ENCODE measurements around the gene LRP1.

Gene LRP1

GRCh38 chr12:57173683-57174082 is 45.4 kb downstream of the LRP1 start:
- no peak for FAIRE-seq
- TF ChIP-seq POLR2A (IDR thresholded peaks at IDR 0.05; ENCODE audit: low read depth, low read length) (no peak), POLR2AphosphoS5 (IDR thresholded peaks at IDR 0.05; ENCODE audit: low read depth, low read length) (no peak), TAF1 (IDR thresholded peaks at IDR 0.05; ENCODE audit: borderline replicate concordance, low read depth, low read length) (no peak)
- no peak for DNase-seq (ENCODE audit: insufficient read length)

DNA sequence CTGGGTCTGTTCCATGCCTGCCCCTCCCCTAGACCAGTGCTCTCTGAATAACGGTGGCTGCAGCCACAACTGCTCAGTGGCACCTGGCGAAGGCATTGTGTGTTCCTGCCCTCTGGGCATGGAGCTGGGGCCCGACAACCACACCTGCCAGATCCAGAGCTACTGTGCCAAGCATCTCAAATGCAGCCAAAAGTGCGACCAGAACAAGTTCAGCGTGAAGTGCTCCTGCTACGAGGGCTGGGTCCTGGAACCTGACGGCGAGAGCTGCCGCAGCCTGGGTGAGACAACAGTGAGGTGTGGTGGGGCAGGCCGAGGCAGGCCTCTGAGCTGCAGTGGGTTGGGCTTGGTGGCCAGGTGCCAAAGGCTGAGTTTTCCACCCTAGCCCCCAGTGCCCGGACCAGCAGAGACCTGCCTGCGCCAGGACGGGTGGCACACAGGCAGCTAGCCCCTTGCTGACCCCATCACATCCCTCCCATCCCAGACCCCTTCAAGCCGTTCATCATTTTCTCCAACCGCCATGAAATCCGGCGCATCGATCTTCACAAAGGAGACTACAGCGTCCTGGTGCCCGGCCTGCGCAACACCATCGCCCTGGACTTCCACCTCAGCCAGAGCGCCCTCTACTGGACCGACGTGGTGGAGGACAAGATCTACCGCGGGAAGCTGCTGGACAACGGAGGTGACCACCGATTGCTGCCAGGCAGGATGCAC is 47.3 kb downstream of the LRP1 start:
- no peak for FAIRE-seq
- no peak for DNase-seq (ENCODE audit: insufficient read length)
- TF ChIP-seq POLR2A (IDR thresholded peaks at IDR 0.05; ENCODE audit: low read depth, low read length) (no peak), TAF1 (IDR thresholded peaks at IDR 0.05; ENCODE audit: borderline replicate concordance, low read depth, low read length) (no peak), POLR2AphosphoS5 (IDR thresholded peaks at IDR 0.05; ENCODE audit: low read depth, low read length) (no peak)

- DNase-seq (ENCODE audit: insufficient read length) = no peak
- TF ChIP-seq TAF1 (IDR thresholded peaks at IDR 0.05; ENCODE audit: borderline replicate concordance, low read depth, low read length) = no peak
- TF ChIP-seq POLR2A (IDR thresholded peaks at IDR 0.05; ENCODE audit: low read depth, low read length) = no peak
- no peak for TF ChIP-seq POLR2AphosphoS5 (IDR thresholded peaks at IDR 0.05; ENCODE audit: low read depth, low read length)
- no peak for FAIRE-seq
Measured at GRCh38 chr12:57176139-57176477, 47.8 kb downstream of the LRP1 start.

DNA sequence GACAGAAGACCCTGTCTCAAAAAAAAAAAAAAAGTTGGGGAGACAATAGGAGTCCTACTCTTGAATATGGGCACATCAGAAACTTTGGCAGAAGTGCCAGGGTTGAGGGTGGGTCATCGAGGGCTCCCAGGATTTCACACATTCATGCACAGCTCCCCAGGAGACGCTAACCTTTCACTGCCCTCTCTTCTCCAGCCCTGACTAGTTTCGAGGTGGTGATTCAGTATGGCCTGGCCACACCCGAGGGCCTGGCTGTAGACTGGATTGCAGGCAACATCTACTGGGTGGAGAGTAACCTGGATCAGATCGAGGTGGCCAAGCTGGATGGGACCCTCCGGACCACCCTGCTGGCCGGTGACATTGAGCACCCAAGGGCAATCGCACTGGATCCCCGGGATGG is 48.6 kb downstream of the LRP1 start:
- no peak for DNase-seq (ENCODE audit: insufficient read length)
- no peak for FAIRE-seq
- no peak for TF ChIP-seq POLR2AphosphoS5 (IDR thresholded peaks at IDR 0.05; ENCODE audit: low read depth, low read length)
- TF ChIP-seq TAF1 (IDR thresholded peaks at IDR 0.05; ENCODE audit: borderline replicate concordance, low read depth, low read length) = no peak
- TF ChIP-seq POLR2A (IDR thresholded peaks at IDR 0.05; ENCODE audit: low read depth, low read length) = no peak

DNA sequence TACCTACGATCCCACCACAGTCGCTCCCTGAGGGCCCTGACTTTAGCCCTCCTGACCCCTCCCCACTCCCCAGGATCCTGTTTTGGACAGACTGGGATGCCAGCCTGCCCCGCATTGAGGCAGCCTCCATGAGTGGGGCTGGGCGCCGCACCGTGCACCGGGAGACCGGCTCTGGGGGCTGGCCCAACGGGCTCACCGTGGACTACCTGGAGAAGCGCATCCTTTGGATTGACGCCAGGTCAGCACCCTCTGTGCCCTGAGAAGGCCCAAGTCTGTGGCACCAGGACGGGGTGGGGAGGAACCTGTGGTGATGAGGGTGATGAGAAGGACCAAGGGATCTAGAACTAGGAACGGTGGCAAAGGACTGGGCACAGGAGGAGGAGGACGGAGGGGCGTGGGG is 49.1 kb downstream of the LRP1 start:
- DNase-seq (ENCODE audit: insufficient read length) (no peak), FAIRE-seq (no peak)
- no peak for TF ChIP-seq POLR2AphosphoS5 (IDR thresholded peaks at IDR 0.05; ENCODE audit: low read depth, low read length)
- TF ChIP-seq TAF1 (IDR thresholded peaks at IDR 0.05; ENCODE audit: borderline replicate concordance, low read depth, low read length) = no peak
- TF ChIP-seq POLR2A (IDR thresholded peaks at IDR 0.05; ENCODE audit: low read depth, low read length) = no peak

DNA sequence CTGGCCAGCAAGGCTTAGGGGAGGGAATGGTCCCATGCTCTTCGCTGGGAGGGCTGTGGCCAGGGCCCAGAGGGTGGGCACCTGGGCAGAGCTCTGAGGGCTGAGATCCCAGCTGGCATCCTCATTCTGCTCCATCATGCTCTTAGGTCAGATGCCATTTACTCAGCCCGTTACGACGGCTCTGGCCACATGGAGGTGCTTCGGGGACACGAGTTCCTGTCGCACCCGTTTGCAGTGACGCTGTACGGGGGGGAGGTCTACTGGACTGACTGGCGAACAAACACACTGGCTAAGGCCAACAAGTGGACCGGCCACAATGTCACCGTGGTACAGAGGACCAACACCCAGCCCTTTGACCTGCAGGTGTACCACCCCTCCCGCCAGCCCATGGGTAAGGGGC is 49.9 kb downstream of the LRP1 start:
- TF ChIP-seq POLR2A (IDR thresholded peaks at IDR 0.05; ENCODE audit: low read depth, low read length) = no peak
- TF ChIP-seq POLR2AphosphoS5 (IDR thresholded peaks at IDR 0.05; ENCODE audit: low read depth, low read length) = no peak
- TF ChIP-seq TAF1 (IDR thresholded peaks at IDR 0.05; ENCODE audit: borderline replicate concordance, low read depth, low read length) = no peak
- DNase-seq (ENCODE audit: insufficient read length) (no peak), FAIRE-seq (no peak)

GRCh38 chr12:57179331-57180086 is 51.2 kb downstream of the LRP1 start:
- DNase-seq (ENCODE audit: insufficient read length) (no peak), FAIRE-seq (no peak)
- TF ChIP-seq POLR2AphosphoS5 (IDR thresholded peaks at IDR 0.05; ENCODE audit: low read depth, low read length) = no peak
- no peak for TF ChIP-seq TAF1 (IDR thresholded peaks at IDR 0.05; ENCODE audit: borderline replicate concordance, low read depth, low read length)
- TF ChIP-seq POLR2A (IDR thresholded peaks at IDR 0.05; ENCODE audit: low read depth, low read length) = no peak

GRCh38 chr12:57180321-57180989 is 52.2 kb downstream of the LRP1 start:
- TF ChIP-seq TAF1 (IDR thresholded peaks at IDR 0.05; ENCODE audit: borderline replicate concordance, low read depth, low read length) (no peak), POLR2AphosphoS5 (IDR thresholded peaks at IDR 0.05; ENCODE audit: low read depth, low read length) (no peak), POLR2A (IDR thresholded peaks at IDR 0.05; ENCODE audit: low read depth, low read length) (no peak)
- FAIRE-seq (no peak), DNase-seq (ENCODE audit: insufficient read length) (no peak)

DNA sequence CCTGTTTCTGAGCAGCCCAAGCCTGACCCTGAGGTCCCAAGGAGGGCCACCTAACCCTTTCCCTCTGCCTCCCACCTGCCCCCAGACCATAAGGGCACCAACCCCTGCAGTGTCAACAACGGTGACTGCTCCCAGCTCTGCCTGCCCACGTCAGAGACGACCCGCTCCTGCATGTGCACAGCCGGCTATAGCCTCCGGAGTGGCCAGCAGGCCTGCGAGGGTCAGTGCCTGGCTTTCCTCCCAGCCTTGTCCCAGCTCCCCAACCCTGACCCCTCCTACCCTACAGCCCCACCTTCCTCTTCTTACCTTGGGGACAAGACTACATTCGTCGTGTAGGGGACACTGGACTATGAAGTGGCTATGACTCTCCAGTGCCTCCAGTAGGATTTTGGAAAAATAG is 52.8 kb downstream of the LRP1 start:
- FAIRE-seq (no peak), DNase-seq (ENCODE audit: insufficient read length) (no peak)
- TF ChIP-seq POLR2A (IDR thresholded peaks at IDR 0.05; ENCODE audit: low read depth, low read length) = no peak
- no peak for TF ChIP-seq TAF1 (IDR thresholded peaks at IDR 0.05; ENCODE audit: borderline replicate concordance, low read depth, low read length)
- TF ChIP-seq POLR2AphosphoS5 (IDR thresholded peaks at IDR 0.05; ENCODE audit: low read depth, low read length) = no peak

DNA sequence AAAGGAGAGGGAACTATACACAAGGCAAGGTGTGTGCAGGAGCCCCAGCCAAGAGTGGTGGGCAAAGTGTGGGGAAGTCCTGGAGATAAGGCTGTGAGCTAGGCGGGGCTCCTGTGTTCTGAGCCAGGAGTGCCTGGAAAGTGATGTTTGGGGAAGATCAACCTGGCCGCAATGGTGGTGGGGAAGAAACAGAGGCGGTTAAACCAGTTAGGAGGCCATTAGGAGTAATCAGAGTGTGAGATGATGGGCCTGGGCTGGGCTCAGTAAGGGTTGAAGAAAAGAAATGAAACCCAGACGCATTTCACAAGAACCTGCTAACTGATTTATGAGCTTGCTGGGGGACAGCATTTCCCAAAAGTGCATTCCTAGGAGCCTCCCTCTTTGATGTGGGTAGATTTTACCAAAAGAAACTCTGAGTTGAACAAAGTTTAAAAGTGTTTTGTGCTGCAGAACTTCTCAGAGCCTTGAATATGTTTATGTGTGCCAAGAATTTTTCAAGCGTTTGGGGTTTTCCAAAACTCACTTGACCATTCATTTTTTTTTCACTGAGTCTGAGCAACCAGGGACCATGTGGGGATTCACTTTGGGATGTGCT is 53.4 kb downstream of the LRP1 start:
- FAIRE-seq = no peak
- TF ChIP-seq POLR2A (IDR thresholded peaks at IDR 0.05; ENCODE audit: low read depth, low read length) = no peak
- TF ChIP-seq TAF1 (IDR thresholded peaks at IDR 0.05; ENCODE audit: borderline replicate concordance, low read depth, low read length) = no peak
- TF ChIP-seq POLR2AphosphoS5 (IDR thresholded peaks at IDR 0.05; ENCODE audit: low read depth, low read length) = no peak
- no peak for DNase-seq (ENCODE audit: insufficient read length)

- peak; percentile 97 for DNase-seq (ENCODE audit: insufficient read length)
- FAIRE-seq = peak; percentile 99
- no peak for TF ChIP-seq TAF1 (IDR thresholded peaks at IDR 0.05; ENCODE audit: borderline replicate concordance, low read depth, low read length)
- TF ChIP-seq POLR2AphosphoS5 (IDR thresholded peaks at IDR 0.05; ENCODE audit: low read depth, low read length) = no peak
- no peak for TF ChIP-seq POLR2A (IDR thresholded peaks at IDR 0.05; ENCODE audit: low read depth, low read length)
Measured at GRCh38 chr12:57182918-57183575, 54.8 kb downstream of the LRP1 start.

Data from GM12892 (cell line).